Heart left ventricle (tissue), 13 donors: ENCODE measurements around the gene ALG1L2.

Experiments used
- POLR2A ChIP-seq, 2 donors: fragments of 450-650 bp; IDR thresholded peaks; one replicate each; pipeline ENCODE4 v1.6.1; 2017; ENCODE audit warnings: antibody characterized with exemption in 2 of 2, mild to moderate bottlenecking in 2 of 2, moderate library complexity in 2 of 2
- TF ChIP-seq, protein P1 (sequence below), 12 donors: fragments of 200-600 bp; sonication (generic) in 4 of 12; IDR thresholded peaks; one replicate each; pipeline versions ENCODE4 v1.5.0 to v1.8.0; 2018 to 2022; ENCODE audit warnings: antibody characterized with exemption in 12 of 12, mild to moderate bottlenecking in 5 of 12
- donor health status: ischemic (EF 13 %, LVEDD 7.1; RV severe dilation, severe dysfunction).
- donor health status: DM: no; HTN: yes; CAD: no.
- donor health status: DM: no; HTN: no; CAD: no.
- donor health status: ischemic (EF 25% LVEDD 6.9; RV normal size, moderate dysfunction).
- donor health status: ischemic (EF 25% LVEDD 5.7; RV mildly dilated, moderate dysfunction).
- donor health status: ischemic (EF 35%, LVEDD 5.7; RV mildly dilated, moderate dysfunction).
- donor health status: nonischemic (EF 11% LVEDD 7.7; RV severe dilation, severe dysfunction).
- donor health status: DM: yes; HTN: yes; CAD: no.
- donor health status: PGD.
- donor health status: ischemic (EF 29% LVEDD 5.4; RV normal size, mild dysfunction).
- donor health status: nonischemic (EF 23%, LVEDD 6.1; RV moderate dilation, normal function).

DNA sequence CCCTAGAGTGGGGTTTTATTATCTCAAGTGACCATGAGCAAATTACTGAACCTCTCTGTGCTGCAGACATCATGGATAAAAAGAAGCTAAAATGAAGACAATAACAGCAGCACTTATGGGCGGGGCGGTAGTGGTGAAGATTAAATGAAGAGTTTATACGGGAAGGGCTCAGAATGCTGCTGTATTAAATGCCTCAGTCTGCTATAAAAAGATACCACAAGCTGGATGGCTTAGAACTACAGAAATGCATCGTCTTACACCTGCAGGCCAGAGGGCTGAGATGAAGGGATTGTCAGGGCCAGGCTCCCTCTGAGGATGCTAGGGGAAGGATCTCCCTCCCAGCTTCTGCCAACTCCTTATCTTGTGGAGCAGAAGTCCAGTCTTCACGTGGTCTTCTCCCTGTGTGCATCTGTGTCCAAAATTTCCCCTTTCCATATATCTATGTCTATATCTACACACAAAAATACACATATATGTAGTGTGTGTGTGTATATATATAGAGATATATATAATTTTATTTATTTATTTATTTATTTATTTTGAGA lies 2.9 kb downstream of the ALG1L2 start:
- TF ChIP-seq, protein P1, sequence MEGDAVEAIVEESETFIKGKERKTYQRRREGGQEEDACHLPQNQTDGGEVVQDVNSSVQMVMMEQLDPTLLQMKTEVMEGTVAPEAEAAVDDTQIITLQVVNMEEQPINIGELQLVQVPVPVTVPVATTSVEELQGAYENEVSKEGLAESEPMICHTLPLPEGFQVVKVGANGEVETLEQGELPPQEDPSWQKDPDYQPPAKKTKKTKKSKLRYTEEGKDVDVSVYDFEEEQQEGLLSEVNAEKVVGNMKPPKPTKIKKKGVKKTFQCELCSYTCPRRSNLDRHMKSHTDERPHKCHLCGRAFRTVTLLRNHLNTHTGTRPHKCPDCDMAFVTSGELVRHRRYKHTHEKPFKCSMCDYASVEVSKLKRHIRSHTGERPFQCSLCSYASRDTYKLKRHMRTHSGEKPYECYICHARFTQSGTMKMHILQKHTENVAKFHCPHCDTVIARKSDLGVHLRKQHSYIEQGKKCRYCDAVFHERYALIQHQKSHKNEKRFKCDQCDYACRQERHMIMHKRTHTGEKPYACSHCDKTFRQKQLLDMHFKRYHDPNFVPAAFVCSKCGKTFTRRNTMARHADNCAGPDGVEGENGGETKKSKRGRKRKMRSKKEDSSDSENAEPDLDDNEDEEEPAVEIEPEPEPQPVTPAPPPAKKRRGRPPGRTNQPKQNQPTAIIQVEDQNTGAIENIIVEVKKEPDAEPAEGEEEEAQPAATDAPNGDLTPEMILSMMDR (IDR thresholded peaks at IDR 0.05), result no peak
- no peak for TF ChIP-seq POLR2A (IDR thresholded peaks at IDR 0.05)
